Measurements from ENCODE around the gene USP24.

DNA sequence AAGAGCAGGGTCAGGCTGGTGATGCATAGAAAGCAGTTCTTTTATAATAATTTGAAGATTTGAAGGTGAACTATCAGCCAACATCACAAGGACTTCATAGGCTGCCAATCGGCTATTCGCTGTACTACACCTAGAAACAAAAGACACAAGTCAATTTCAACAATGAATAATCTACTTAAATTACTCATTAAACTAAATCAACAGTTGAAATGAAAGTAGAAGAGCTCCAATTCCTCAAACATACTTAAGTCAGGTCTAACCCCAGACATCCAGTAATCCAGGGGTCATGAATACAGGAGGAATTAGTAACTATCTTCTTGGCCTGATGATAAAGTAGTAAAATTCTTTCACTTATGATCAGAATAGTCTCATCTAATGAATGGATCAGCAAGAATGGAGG is 111.3 kb downstream of the USP24 start:
- TF ChIP-seq CTCF (IDR thresholded peaks at IDR 0.05; ENCODE audit: extremely low read depth in 1 of 2, insufficient read depth in 1 of 2, low read depth in 1 of 2, low read length in 2 of 2): no peak
- TF ChIP-seq, protein P1, sequence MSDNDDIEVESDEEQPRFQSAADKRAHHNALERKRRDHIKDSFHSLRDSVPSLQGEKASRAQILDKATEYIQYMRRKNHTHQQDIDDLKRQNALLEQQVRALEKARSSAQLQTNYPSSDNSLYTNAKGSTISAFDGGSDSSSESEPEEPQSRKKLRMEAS (IDR thresholded peaks at IDR 0.05; ENCODE audit: insufficient read depth, insufficient read length): no peak
- no peak for TF ChIP-seq EZH2 (IDR thresholded peaks at IDR 0.05; ENCODE audit: borderline replicate concordance, low read depth, low read length, severe bottlenecking)
- no peak for TF ChIP-seq POLR2A (IDR thresholded peaks at IDR 0.05; ENCODE audit: low read depth, low read length)
- TF ChIP-seq GATA2 (IDR thresholded peaks at IDR 0.05; ENCODE audit: insufficient read depth, insufficient read length, low read depth, low read length): no peak

Measured in endothelial cell of umbilical vein (primary cell).